ENCODE results near the gene TM4SF5.

DNA sequence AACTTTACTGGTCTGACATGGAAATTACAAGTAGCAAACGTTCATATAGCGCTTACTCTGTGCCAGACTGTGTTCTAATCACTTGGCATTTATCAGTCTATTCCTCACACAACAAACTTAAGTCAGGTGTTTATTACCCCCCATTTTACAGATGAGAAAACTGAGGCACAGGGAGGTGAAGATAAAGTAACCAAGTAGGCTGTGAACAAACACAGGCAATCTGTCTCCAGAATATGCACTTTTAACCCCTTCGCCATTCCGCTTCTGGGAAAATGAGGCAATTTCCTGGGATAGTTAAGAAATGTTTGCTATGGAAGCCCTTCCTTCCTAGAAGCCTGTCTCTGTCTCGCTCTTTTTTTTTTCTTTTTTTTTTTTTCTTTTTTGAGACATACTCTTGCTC, 19.8 kb upstream of the TM4SF5 start:
- TF ChIP-seq EZH2 (IDR thresholded peaks at IDR 0.05) = no peak
- TF ChIP-seq POLR2AphosphoS5 (IDR thresholded peaks at IDR 0.05; ENCODE audit: borderline replicate concordance, low read depth, low read length) = no peak
- TF ChIP-seq FOXP2 (optimal IDR thresholded peaks at IDR 0.05; ENCODE audit: control extremely low read depth, extremely low read length, insufficient read depth) = no peak
